Hepatocyte (in vitro differentiated cells): ENCODE results near the gene LIPA. TPM values are rescaled to one million over a fixed set of nuclear protein-coding genes. Genes with fewer than 3 reads are reported as not detected.

Experiments used
- DNase-seq: peaks from one replicate; pipeline ENCODE4 v3.0.0-alpha.2; 2016; ENCODE audit warnings: low spot score
- H2AFZ ChIP-seq: fragments of 200-600 bp; sonication (generic); 2 replicates; pipeline ENCODE4 v1.6.0; 2016; ENCODE audit warnings: antibody characterized with exemption, mild to moderate bottlenecking
- H3K27ac ChIP-seq: fragments of 200-600 bp; sonication (generic); 2 replicates; pipeline ENCODE4 v1.5.1; 2016; ENCODE audit warnings: mild to moderate bottlenecking
- H3K27me3 ChIP-seq: fragments of 200-600 bp; sonication (generic); 2 replicates; pipeline ENCODE4 v1.6.1; 2016
- H3K36me3 ChIP-seq: fragments of 200-600 bp; sonication (generic); replicated peaks from 2 replicates; pipeline ENCODE4 v1.5.1; 2016; ENCODE audit warnings: low read depth; ENCODE audit not compliant: insufficient read depth
- H3K4me1 ChIP-seq: fragments of 200-600 bp; sonication (generic); 2 replicates; pipeline ENCODE4 v1.5.1; 2016; ENCODE audit warnings: mild to moderate bottlenecking, moderate library complexity; ENCODE audit not compliant: insufficient read depth
- H3K4me2 ChIP-seq: fragments of 200-600 bp; sonication (generic); 2 replicates; pipeline ENCODE4 v1.6.0; 2016
- H3K4me3 ChIP-seq: fragments of 200-600 bp; sonication (generic); 2 replicates; pipeline ENCODE4 v1.5.1; 2016; ENCODE audit warnings: mild to moderate bottlenecking
- H3K79me2 ChIP-seq: fragments of 200-600 bp; sonication (generic); 2 replicates; pipeline ENCODE4 v1.6.0; 2017; ENCODE audit warnings: mild to moderate bottlenecking
- H3K9me2 ChIP-seq: fragments of 200-600 bp; sonication (generic); replicated peaks from 2 replicates; pipeline ENCODE4 v1.6.0; 2017; ENCODE audit warnings: mild to moderate bottlenecking; ENCODE audit not compliant: insufficient read depth
- H3K9me3 ChIP-seq: fragments of 200-600 bp; sonication (generic); 2 replicates; pipeline ENCODE4 v1.5.1; 2016; ENCODE audit warnings: low read depth, mild to moderate bottlenecking
- H4K20me1 ChIP-seq: fragments of 200-600 bp; sonication (generic); 2 replicates; pipeline ENCODE4 v1.6.0; 2016; ENCODE audit warnings: mild to moderate bottlenecking; ENCODE audit not compliant: insufficient read depth, poor library complexity, severe bottlenecking
- CTCF ChIP-seq: fragments of 200-600 bp; sonication (generic); IDR thresholded peaks from 2 replicates; pipeline ENCODE4 v1.5.1; 2016; ENCODE audit warnings: antibody characterized with exemption, mild to moderate bottlenecking; ENCODE audit not compliant: poor library complexity
- EZH2 ChIP-seq: fragments of 200-600 bp; sonication (generic); IDR thresholded peaks from 2 replicates; pipeline ENCODE4 v1.6.1; 2016; ENCODE audit warnings: antibody characterized with exemption, mild to moderate bottlenecking, borderline replicate concordance
- EZH2phosphoT487 ChIP-seq: fragments of 200-600 bp; sonication (generic); IDR thresholded peaks from one replicate; pipeline ENCODE4 v1.6.1; 2018; ENCODE audit warnings: antibody characterized with exemption, mild to moderate bottlenecking, low read depth, moderate library complexity; ENCODE audit not compliant: unreplicated experiment, severe bottlenecking
- WGBS: methylation state at CpG from one replicate; pipeline ENCODE4 v1.1.6; 2016; ENCODE audit warnings: low lambda C conversion rate; ENCODE audit errors: missing lambda C conversion rate; 5-methylcytosine and 5-hydroxymethylcytosine counted together
- polyA plus RNA-seq: library from polyadenylated mRNA; unstranded; fragments of >200 nt; fragmentation: Nextera tagmentation; extraction: Ambion mirVana; gene quantifications from 2 replicates; pipeline ENCODE4 v1.2.1, GENCODE V29; 2016
- total RNA-seq: library from RNA; depleted of rRNA; stranded (reverse); fragments of >200 nt; gene quantifications from 2 replicates; pipeline ENCODE4 v1.2.3, GENCODE V29; 2014

The LIPA gene
- total and polyA plus RNA-seq, 2 experiments from 2014 or later = 144 to 148 TPM

- no peaks in the 10 kb centered on the region for H3K9me3 ChIP-seq
- no peak for DNase-seq
- H3K4me3 ChIP-seq = no peak overlapping the region
- H3K27me3 ChIP-seq = no peaks in the 10 kb centered on the region
- H4K20me1 ChIP-seq = no peaks in the 10 kb centered on the region
- no peak overlapping the region for H3K4me2 ChIP-seq
- no peak overlapping the region for H3K27ac ChIP-seq
- TF ChIP-seq EZH2phosphoT487 (no peak), CTCF (no peak), EZH2 (no peak)
- H3K4me1 ChIP-seq = no peaks in the 10 kb centered on the region
- H3K9me2 ChIP-seq = no peaks in the 10 kb centered on the region
- no peaks in the 10 kb centered on the region for H3K79me2 ChIP-seq
- H3K36me3 ChIP-seq = no peaks in the 10 kb centered on the region
- 83% methylated on average over 12 of the region's 12 CpGs for WGBS
- H2AFZ ChIP-seq = no peak overlapping the region
Observed at GRCh38 chr10:89235073-89235798, 16.3 kb downstream of the LIPA start.

- no peaks in the 10 kb centered on the region for H3K4me1 ChIP-seq
- no peaks in the 10 kb centered on the region for H3K36me3 ChIP-seq
- no peak overlapping the region for H3K4me2 ChIP-seq
- DNase-seq = no peak
- TF ChIP-seq EZH2phosphoT487 = no peak
- no peak for TF ChIP-seq EZH2
- no peak for TF ChIP-seq CTCF
- no peaks in the 10 kb centered on the region for H3K9me2 ChIP-seq
- 78% methylated on average over 2 of the region's 2 CpGs for WGBS
- H3K4me3 ChIP-seq = no peak overlapping the region
- no peaks in the 10 kb centered on the region for H3K27me3 ChIP-seq
- no peaks in the 10 kb centered on the region for H3K9me3 ChIP-seq
- H2AFZ ChIP-seq = no peak overlapping the region
- no peaks in the 10 kb centered on the region for H4K20me1 ChIP-seq
- H3K79me2 ChIP-seq = no peaks in the 10 kb centered on the region
- H3K27ac ChIP-seq = no peak overlapping the region
Observed at GRCh38 chr10:89233033-89233432, 18.5 kb downstream of the LIPA start.

- TF ChIP-seq CTCF (no peak), EZH2phosphoT487 (no peak), EZH2 (no peak)
- no peaks in the 10 kb centered on the region for H3K36me3 ChIP-seq
- peaks cover 3% of the 10 kb centered on the region for H3K4me1 ChIP-seq
- H4K20me1 ChIP-seq = no peaks in the 10 kb centered on the region
- no peak for DNase-seq
- no peaks in the 10 kb centered on the region for H3K9me3 ChIP-seq
- H2AFZ ChIP-seq = no peak overlapping the region
- no peak overlapping the region for H3K27ac ChIP-seq
- H3K79me2 ChIP-seq = no peaks in the 10 kb centered on the region
- no peaks in the 10 kb centered on the region for H3K27me3 ChIP-seq
- no peaks in the 10 kb centered on the region for H3K9me2 ChIP-seq
- no peak overlapping the region for H3K4me2 ChIP-seq
- no peak overlapping the region for H3K4me3 ChIP-seq
Observed at GRCh38 chr10:89228962-89229361, 22.6 kb downstream of the LIPA start.
